Measurements from ENCODE around the gene FBXO42.
A peak's percentile ranks its signal among the peaks of the same experiment; 100 is the strongest.

The FBXO42 gene
- 48.7 to 63.6 (median 57.9) reads per million in 4 donors for total RNA-seq

DNA sequence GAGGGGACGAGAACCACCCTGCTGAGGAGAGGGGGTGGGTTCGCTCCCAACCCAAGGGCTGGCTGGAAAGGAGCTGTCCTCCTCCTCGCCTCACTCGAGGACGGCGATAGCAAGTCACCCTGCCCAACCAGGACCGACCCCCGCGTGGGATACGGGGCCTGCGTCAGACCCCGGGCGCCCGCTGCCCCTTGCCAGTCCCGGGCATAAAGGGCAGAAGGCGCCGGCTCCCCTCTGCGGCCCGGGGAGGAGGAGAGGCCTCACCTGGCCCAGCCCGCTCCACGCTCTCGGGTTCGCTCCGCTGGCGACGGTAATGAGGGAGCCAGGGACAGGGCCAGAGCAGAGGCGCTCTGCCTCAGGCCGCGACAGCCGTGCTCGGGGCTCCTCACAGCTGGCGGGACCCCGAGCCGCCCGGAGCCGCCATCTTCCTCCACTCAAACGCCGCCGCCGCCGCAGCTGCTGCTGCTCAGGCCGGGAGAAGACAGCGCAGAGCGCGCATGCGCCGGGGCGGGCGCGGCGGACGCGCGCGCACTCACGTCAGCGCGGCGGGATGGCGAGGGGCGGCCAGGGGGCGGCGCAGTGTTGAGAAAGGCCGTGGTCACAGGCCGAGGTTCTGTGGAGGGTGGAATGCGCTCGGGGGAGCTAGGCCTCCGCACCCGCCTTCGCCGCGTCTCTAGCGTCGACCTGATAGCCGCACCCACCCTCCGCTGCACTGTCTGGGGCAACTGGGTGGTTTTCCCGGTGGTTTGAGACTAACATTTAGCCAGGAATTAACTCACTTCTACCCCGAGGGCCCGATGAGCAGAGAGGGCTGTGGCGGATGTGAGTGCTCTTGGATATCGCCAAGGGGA is at the start of gene FBXO42:
FBXO42 (minus strand) TSS at position 487 of the 848 bp plus-strand sequence. CDS start 37,062 bp downstream, outside the sequence.
- peak; percentile 84 to 93 (median 87) for DNase-seq

DNA sequence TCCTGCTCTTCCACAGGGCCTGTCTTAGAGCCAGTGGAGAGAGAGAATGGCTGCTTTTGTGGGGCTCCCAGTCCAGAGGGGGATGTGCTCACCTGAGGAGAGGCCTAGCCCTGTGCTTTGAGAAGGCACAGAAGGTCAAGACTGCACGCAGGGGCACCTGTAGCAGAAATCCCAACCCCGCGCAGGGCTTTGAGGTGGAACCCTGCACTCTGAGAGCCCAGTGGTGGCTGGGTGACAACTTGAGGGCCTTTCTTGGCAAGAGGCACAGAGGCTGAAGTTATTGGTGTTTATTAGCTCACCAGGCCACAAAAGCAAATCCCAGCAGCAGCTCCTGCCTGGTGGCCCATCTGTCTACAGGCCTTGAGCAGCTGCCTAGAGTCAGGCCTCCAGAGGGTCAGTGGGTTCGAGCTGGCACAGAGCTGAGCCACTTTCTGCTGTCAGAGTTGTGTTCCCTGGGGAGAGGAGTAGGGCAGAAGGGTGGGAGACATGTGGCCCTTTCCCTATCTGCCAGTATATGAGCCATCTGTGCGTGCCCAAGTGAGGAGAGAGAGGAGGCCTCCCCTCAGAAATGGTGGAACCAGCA is 46.2 kb upstream of the FBXO42 start:
- DNase-seq, result no peak

DNA sequence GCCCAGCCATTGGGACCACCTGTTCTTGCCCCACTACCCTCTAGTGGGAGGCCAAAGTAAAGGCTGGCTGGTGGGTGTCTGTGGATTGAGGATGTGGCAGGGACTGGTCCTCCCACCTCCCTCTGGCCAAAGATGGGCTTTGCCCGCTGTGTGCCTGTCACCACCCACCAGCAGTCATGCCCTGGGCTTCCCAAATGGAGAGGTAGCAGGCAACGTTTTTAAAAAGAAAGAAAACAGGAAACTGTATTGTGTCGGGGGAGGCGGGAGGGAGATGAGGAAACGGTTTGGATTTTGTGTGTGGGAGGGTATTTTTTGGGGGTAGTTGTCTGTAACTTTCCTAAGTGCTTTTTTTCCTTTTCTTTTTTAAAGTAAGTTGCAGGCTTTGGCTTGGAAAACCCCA is 44.8 kb upstream of the FBXO42 start:
- no peak for DNase-seq

DNA sequence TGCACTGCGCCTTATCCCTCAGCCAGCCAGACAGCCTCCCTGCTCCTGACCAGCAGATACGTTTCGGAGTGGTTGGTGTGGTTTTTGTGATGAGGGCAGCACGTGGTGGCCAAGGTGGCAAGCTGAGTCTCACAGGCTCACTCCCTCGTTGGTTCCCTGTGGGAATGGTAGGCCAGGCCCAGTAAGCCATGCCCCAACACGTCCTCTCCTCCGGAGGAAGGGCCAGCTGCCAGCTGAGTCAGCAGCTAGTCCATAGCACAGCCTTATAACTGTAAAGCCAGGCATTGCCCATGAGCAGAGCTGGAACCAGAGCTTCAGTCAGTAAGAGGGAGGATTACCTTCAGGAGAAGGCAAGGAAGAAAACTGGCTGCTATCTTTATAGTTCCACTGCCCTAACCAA is 44.3 kb upstream of the FBXO42 start:
- no peak for DNase-seq

DNA sequence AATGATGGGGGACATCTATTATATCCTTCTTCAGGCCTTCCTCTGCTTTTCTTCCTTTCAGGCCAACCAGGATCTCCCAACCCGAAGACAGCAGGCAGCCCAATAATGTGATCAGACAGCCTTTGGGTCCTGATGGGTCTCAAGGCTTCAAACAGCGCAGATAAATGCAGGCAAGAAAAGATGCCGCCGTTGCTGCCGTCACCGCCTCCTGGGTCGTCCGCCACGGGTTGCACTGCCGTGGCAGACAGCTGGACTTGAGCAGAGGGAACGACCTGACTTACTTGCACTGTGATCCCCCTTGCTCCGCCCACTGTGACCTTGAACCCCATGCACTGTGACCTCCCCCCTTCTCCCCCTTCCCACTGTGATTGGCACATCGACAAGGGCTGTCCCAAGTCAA is 42.7 kb upstream of the FBXO42 start:
- DNase-seq, result no peak

DNA sequence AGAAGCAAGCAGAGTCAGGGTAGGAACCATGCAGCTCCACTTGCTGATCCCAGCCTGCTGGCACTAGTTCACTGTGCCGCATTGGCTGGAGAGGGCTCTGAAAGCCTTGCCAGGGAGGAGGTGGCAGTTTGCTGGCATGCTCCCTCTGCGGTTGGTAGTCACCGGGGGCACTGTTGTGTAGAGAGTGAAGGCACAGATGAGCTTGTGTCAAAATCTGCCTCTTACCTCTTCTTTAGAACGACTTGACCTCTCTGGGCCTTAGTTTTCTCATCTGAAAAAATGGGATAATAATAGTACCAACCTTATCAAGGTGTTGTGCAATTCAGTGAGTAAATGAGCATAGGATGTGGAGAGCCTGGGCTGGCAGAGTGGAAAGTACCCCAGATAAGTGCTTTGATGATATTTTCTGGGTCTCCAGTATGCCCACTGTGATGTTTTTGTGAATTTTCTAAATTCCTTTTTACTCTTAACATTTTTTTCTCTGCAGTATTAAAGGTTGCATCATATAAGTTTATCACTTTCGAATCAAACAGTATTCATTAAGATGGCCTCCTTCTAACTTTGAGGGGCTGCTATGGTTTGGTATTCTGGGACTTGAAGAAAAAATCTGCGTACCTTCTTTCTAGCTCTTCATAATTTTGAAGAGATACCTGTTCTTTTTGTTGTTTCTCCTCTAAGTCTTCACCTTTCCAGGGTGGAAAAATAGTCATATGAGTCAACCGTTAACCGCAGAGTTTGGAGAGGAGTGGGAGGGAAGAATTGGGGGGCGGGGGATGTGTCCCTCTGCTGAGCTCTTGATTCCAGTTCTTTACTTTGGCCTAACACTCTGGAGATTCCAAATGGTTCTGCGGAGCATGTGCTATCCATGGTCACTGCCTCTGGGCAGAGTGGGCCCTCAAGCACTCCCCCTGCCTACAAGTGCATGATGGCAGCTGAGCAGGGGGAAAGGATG is 41.6 kb upstream of the FBXO42 start:
- DNase-seq, result no peak

DNA sequence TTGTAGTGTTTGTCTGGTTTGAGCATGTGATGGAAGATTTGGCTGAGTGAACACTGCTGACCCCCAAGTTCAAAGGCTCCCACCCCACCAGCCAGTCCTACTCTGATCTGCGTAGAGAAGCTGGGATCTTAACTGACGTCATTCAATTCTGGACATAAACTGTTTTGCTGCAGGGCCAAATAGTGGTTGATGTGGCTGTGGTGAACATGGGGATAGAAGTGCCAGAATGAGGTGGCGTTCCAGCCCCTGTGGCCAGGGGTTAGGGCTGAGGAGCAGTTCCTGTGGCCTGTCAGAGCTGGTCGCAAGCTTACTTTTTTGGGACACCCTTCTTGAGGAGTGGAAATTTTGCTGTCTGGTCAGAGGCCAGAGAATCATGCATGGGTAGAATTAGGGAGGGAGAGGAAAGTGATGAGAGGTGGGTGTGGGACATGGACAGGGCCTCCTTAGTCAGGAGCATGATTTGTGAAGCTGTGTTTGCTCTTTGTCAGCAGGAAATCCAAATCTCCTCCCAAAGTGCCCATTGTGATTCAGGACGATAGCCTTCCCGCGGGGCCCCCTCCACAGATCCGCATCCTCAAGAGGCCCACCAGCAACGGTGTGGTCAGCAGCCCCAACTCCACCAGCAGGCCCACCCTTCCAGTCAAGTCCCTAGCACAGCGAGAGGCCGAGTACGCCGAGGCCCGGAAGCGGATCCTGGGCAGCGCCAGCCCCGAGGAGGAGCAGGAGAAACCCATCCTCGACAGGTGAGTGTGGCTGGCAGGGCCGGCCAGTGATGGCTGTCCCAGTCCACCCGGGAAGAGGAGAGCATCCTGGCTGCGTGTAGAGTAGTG is 40.7 kb upstream of the FBXO42 start:
- DNase-seq, result no peak

DNA sequence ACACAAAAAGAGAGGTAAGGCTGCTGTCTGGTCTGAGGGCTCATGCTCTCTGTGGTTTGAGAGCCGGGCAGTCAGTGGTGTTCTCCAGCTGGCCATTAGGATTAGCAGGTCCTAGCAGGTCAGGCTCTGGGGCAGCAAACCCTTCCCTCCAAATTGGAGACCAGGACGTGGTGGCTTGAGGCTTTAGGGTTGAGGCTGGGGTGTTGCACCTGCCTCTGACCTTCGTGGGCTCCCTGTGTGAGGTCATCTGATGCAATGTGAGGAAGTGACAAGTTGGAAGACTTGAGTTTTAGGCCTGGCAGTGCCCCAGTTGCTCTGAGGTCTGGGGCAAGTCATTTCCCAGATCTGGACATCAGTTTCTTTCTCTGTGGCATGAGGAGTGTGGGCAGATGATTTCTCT is 39.1 kb upstream of the FBXO42 start:
- peak in 1 of 5 donors; percentile 53 for DNase-seq

DNA sequence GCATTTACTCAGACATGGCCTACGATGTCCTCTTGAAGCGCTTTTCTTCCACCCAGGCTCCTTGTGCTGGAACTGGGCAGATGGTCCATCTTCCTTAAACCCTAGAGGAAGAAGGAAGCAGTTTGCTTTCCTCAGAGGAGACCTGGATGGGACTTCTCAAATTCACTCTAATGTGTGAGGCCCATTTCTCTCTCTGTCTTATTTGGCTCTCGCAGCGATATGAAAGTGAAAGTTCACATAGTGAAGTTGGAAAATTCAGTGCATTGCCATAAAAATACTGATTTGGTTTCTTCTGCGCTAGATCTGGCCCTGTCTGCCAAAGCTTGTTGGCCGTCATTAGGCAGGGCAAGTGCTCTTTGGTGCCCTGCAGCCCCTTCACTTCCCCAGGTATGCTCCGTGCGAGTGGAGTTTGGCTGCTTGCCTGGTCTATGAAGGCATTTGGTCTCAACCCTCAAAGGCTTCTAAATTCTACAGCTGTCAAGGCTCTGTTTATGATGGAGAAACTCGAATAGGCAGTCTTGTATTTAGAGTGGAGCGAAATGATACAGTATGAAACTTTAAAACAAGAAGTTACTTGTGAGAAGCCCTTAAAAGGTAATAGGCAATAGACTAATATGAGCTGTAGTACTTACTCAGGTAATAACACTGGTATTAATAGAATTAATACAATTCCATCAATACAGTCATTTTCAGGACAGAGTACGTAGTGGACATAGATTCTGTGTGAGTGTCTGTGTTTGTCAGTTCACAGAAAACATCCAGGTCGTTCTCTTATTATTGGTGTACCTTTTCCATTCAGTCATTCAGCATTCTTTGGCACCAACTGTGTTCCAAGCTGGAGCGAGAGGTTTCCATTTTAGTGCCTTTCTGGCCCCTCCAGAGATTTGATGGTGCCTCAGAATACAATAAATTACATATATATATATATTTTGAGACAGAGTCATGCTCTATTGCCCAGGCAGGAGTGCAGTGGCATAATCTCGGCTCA is 35.2 kb upstream of the FBXO42 start:
- peak in 1 of 5 donors; percentile 22 for DNase-seq

DNA sequence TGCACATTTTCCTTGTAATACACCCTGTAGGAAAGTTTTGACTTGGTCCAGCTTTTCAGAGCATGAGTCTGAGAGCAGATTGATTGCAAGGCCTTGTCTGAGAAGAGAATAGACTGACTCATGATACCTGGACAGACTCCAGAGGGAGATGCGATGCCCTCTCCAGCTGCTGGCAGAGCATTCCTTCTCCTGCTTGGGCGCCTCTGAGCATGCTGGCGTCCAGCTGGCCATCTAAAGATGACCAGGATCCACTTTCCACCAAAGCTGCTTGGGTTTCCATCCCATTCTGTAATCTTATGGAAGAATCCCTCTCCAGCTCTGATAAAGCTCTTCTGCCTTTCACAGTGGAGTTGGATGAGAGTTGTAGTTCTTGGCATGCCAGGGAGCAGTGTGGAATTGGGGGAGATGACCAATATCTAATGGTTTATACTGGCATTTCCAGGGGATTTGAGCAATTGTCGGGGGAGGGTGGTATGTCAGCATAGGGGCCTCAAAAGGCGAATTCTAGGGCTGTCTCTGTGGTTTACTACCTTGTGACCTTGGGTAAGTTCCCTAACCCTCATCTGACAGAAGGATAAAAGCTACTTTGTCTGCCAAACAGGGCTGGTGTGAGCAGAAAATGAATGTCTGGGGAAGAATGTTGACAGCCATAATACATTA is 34.3 kb upstream of the FBXO42 start:
- no peak for DNase-seq

DNA sequence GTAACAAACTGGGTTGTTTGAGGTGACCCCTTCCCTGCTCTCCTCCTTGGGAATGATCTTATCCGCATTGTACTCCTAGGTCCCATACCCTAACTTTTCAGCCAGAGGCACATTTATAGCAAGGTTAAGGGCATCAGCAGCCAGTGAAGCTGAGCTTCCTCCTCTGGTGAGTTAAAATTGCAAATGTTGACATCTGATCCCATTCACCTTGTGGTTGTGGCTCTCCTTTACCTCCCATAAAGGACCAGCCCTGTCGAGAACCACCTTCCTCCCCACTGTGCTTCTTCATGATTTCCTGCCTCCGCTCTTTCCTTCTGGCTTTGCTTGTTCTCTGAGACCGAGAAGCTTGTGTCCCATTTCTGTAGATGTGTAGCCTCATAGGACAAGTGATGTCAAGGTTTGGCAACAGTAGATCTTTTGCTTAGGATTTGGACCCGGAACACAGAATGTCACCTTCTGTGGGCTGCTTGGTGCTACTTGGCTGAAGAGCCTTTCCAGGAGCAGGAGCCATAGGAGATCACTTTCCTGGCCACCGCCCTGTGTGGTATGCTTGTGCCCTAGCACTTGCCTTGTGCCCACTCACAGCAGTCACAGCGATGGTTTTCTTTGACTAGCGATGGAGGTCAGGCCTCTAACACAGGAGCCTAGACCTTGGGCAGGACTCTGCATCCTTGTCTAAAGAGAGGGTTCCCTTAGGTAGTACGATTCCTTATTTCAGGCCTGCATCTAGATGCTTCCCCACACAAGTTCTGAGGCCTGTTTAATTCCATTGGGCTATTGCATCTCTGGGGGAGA is 33.6 kb upstream of the FBXO42 start:
- DNase-seq, result no peak

DNA sequence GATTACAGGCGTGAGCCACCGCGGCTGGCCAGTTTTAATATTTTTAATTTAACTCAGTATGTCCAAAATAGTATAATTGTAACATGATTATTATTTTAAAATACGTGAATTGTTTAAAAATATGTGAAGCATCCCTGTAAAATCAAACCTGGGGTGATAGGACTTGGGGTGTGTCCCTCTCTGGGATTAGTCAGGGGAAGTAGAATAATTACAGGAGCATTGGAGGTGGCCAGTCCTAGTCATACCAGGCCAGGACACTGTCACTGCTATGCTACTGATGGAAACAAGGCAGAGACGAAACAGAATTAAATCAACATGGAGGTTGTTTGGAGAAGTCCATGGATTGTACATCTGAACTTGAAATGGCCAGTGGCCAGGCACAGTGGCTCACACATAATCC is 31.6 kb upstream of the FBXO42 start:
- no peak for DNase-seq

DNA sequence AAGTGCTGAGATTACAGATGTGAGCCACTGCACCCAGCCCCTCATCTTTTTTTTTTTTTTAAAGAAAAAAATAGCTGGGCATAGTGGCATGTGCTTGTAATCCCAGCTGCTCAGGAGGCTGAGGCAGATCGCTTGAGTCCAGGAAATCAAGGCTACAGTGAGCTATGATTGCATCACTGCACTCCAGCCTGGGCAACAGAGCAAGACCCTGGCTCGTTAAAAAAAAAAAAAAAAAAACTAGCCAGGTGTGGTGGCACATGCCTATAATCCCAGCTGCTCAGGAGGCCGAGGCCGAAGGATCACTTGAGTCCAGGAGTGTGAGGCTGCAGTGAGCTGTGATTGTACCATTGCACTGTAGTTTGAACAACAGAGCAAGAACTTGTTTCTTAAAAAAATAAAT is 28.6 kb upstream of the FBXO42 start:
- DNase-seq, result no peak

DNA sequence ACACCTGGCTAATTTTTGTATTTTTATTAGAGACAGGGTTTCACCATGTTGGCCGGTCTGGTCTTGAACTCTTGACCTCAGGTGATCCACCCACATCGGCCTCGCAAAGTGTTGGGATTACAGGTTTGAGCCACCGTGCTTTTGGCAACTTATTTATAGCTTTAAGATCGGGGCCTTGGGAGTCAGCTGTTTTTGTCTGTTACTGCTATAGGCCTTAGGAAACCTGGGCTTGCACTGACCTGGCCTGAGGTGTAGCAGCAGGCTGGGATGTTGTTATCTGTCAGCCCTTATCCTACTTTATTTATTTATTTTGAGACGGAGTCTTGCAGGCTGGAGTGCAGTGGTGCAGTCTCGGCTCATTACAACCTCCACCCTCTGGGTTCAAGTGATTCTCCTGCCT is 26.2 kb upstream of the FBXO42 start:
- no peak for DNase-seq

DNA sequence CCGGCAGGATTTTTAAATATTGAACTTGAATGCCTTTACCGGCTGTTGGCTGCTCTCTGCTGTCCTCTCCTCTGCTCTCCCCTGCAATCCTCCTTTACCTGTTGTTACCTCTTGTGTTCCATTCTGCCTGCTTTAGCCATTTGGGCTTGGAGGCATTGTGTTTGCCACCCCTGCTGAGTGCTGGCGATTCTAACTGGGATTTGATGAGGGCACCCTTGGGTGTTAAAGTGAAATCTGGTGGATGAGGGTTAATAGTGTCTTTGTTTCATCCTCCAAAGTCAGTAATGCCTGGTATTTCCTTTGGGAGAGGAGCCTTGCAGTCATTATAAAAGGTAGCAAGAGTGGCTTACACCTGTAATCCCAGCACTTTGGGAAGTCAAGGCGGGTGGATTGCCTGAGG is 24.7 kb upstream of the FBXO42 start:
- no peak for DNase-seq

DNA sequence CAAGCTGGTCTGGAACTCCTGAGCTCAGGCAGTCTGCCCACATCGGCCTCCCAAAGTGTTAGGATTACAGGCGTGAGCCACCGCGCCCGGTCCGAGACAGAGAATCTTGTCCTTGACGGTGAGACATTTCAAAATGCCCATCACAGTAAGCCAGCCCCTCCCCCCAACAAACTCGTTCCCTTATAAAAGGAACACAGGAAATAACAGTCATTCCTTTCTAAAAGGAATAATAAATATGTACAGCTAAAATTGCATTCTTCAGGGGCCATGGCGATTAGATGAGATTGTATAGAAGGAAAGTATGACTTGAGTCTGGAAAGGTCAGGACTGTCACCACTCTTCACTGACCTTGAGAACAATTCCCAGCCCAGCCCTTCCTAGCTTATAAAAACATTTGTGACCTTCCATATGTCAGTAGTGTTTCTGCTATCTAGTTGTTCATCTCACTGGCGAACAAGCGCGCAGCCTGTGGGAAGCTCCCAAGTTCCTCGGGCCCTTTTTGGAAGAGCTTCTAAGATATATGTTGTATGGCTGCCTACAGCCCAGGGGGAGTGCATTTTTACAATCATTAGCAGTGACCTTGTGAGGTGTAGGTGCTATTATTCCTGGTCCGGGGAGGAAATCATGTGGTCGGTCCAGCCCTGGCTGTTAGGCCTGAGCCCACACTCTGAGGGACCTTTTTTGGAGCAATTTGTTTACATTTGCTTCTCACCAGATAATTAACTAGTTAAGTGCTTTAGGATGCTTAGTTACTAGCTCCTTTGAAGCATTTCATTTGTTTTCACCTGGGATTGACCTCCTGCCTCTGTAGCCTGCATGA is 23.5 kb upstream of the FBXO42 start:
- no peak for DNase-seq

DNA sequence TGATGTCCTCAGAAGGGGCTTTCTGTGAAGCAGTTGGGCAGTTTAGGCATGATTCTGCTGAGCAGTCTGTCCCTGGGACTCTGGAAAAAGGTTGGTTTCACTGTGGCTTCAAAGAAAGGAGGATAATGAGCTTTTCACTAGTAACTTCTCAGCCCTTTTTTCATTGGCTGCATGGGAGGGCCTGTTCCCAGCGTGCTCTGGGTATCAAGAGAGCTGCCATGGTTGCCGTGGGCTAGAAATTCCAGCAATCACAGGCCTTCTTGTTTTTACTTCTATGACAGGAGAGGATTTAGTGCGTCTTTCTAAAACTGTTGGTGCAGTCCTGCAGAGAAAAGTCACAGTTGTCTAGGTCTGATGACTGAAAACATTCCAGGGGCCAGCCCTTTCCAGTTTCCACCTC is 22.0 kb upstream of the FBXO42 start:
- DNase-seq, result no peak

DNA sequence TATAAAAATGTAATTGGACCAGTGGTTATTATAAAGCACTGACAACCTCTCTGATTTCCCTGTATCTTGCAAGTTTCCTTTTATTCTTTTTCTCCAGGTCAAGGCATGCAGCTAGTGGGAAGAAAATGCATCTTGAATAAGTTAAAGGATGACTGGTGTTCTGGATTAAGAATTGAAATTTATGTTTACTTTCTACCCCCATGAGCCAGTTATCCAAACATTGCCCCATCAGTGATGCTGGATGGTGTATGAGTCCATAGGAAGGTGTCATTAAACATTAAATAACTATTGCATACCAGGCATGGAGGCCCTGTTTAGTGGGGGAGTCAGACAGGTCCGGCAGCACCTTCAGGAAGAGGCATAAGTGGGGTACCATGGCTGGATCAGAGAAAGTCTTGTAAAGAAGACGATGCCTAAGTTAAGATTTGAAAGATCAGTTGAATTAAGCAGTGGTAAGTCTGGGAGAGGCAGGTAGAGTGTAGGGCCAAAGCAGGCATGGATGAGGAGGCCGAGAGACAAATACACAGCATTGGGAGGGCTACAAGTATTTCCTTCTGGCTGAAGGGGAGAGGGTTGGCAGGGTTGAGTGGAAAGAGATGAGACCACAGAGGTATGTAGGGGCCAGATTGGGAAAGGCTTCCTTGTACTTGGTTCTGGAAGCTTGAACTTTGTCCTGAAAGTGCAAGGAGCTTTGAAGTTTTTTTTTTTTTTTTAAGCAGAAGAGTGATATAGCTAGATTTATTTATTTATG is 20.4 kb upstream of the FBXO42 start:
- DNase-seq, result no peak
